Ishikawa (cell line): ENCODE data around the gene TMPO.

ENCODE experiments used
- MAX ChIP-seq: IDR thresholded peaks from 2 replicates; pipeline ENCODE4 v1.6.1; 2012
- TAF1 ChIP-seq: IDR thresholded peaks from 2 replicates; pipeline ENCODE4 v1.6.1; 2012; ENCODE audit warnings: low read depth, mild to moderate bottlenecking

GRCh38 chr12:98483621-98484503, 31.5 kb upstream of the TMPO start:
- no peak for TF ChIP-seq TAF1
- TF ChIP-seq MAX: no peak
